Mucosa of gallbladder (tissue), 1 donor: Measurements from ENCODE around the gene TIRAP. TPM values are rescaled to one million over a fixed set of nuclear protein-coding genes. Genes with fewer than 3 reads are reported as not detected.
"Not testable (repeated sequence)": the region's sequence is repeated elsewhere in the genome, so short reads cannot be mapped to it uniquely, and the experiment has no call there.

Experiments
- DNase-seq: peaks from one replicate; pipeline ENCODE4 v3.0.0-alpha.2; 2020; ENCODE audit warnings: low spot score
- total RNA-seq: library from RNA; stranded (reverse); gene quantifications from one replicate; pipeline ENCODE4 v1.2.1, GENCODE V29; 2021
- donor health status: DM: no; HTN: no; CAD: no.

The TIRAP gene
- total RNA-seq: 20.7 TPM

DNA sequence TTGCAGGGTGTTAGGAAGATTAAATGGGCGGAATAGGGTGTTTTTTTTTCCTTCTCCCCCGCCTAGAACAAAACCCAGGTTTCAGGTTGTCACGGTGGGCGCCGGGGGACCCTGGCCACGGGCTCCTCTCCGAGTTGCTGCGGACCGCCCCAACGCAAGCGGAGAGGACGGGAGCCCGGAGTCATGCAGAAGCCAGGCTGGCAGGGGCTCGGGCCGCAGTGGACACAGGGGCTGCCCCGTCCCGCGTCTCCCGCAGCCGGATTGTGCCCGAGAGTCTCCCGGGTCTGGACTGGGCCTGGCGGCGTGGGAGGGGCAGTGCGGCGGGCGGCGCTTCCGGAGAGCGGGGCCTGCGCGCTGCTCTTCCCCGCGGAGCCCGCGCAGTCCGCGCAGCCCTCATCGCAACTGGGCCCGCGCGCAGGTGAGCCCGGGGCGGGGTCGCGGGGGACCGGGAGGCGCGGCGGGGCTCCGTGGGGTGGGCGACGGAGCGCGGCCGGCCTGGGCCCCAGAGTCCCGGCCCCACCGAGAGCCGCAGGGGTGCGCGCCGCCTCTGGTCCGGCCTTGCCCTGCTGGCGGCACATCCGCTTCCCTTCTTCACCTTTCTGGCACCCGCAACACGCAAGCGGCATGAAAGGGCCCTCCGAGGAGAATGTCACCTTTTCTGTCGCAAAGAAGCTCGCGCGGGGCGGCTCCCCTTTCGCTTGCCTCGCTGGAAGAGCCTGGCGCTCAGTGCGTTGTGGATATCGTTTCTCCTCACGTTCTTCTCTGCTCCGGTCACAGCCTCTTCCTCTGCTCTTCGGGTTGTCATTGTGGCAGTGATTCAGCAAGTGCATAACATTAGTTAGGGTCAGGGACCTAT, at the start of gene TIRAP:
Gene TIRAP, plus strand, starts transcription at position 358 of the 856 bp plus-strand sequence. CDS start 7,802 bp downstream, outside the sequence.
- DNase-seq: peak; percentile 55

DNA sequence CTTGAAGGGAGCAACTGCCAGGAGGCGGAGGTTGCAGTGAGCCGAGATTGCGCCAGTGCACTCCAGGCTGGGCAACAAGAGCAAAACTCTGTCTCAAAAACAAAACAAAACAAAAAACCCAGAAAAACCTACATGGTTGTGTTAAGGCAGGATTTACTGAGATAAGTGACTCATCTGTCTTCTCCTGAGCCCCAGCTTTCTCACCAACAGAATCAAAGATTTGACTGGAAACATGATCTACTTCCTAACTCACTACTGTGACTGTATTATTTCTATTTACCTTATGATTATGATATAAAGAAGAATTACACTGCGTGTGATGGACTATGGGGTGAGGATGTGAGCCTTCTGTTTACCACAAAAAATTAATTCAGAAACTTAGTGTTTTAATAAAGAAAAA, 49.5 kb upstream of the TIRAP start:
- DNase-seq: no peak

- no peak for DNase-seq
Observed at GRCh38 chr11:126246636-126247035, 36.3 kb upstream of the TIRAP start.

GRCh38 chr11:126253265-126253664, 29.6 kb upstream of the TIRAP start:
- DNase-seq: no peak

GRCh38 chr11:126254819-126255218, 28.1 kb upstream of the TIRAP start:
- DNase-seq: no peak

- DNase-seq: not testable (repeated sequence)
Observed at GRCh38 chr11:126255507-126255906, 27.4 kb upstream of the TIRAP start.

- no peak for DNase-seq
Observed at GRCh38 chr11:126256216-126256615, 26.7 kb upstream of the TIRAP start.

- no peak for DNase-seq
Observed at GRCh38 chr11:126257144-126257543, 25.7 kb upstream of the TIRAP start.

DNA sequence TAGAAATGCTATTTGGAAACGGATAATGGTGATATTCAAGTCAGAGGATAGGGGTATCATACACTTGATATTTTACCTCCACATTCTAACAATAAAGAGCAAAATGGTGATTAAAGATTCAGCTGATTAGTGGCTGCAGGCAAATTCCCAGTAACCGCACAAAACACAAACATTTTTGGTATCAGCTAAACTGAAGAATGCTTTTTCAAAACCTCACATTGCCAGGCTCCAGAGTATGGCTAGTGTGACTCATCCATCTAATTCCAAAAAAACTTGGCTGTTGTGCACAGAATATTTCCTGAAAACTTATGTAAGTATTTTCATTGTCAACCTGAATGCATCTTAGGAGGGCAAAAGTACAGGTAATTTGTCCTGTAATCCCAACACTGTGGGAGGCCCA, 25.1 kb upstream of the TIRAP start:
- no peak for DNase-seq

DNA sequence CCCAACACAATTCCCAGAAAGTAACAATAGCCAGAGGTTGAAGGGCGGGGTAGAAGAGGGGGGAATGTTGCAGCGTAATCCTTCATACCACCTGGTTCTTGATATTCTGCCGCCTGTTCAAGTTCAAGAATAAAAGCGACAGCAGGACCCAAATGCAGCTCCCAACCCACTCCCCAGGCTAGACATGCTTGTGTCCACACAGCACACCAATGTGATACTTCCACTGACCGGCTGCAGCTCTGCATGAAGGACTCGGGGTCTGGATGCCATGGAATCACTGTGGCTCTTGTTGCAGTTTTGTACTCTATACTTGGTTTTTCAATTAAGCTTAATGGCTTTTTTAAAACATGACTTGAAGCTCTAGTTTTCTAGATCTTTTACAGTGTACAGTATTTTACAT, 20.7 kb upstream of the TIRAP start:
- DNase-seq: no peak

DNA sequence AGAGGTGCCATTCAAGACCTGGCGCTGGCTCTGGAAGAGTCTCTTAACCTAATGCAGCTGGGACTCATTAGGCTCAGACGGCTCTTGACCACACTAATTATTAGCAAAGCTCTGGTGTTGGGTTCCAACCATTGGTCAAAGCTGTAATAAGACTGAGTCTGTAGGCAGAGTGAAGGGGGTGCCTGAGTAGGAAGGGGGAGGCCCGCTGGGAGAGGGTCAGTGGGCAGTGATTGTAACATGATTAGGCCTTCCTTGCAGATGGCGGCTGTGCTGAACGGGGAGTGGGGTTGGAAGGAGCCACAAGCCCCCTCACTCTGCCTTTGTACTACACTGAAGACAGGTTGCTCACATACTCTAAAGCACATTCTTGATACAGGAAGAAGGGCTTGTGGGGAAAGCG, 19.4 kb upstream of the TIRAP start:
- DNase-seq: no peak

DNA sequence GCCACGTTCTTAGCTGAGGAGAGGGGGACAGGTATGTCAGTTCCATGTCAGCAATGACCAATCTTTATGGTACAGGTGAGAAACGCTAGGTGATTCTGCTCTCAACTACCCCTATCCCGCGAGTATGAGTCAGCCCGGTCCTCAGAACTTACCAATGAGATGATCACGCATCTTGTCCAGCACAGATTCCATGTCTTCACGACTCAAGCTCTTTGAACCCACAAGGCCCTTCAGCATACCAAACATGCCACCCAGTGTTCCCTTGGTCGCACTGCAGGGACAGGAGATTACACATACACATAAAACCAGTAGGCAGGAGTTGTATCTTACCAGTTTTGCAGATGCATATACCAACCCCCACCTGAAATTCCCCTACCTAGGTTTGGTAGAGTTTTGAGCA, 17.1 kb upstream of the TIRAP start:
- no peak for DNase-seq

DNA sequence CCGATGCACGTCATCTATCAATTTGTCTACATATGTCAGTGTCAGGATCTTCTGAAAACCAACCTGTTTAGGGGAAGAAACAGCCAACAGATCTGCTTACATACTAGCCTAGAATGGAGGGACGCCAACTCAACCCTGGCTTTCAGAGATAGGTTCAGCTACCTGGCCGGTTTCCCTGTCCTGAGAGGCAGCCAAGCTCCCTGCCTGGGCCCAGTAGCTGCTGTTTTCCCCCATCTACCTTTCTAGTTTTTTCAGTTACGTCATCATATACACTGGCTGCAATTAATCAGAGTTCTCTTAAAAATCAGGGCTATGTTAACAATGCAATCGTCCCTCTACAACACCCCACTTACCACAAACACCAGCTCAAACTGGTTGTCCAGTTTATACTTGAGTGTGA, 15.2 kb upstream of the TIRAP start:
- no peak for DNase-seq

DNA sequence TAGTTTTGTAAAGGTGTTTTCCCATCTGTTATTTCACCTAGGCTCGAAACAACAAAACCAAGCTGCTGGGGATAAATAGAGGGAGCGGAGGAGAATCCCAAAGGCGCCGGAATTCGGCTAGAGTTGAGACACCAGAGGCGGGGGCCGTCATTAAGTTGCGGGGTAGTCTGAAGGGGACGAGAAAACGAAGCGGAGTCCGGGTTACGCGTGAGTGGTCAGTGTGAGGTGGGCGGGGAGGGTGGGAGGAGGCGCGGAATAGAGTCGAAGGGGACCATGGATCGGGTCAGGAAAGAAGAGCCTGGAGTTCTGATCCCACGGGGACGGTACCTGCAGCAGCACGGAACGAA, 14.6 kb upstream of the TIRAP start:
- DNase-seq: no peak

- peak; percentile 99 for DNase-seq
Observed at GRCh38 chr11:126268708-126269579, 13.9 kb upstream of the TIRAP start, which contains the start of the genes FOXRED1 and SRPRA. TSS of gene FOXRED1 (plus strand) at chr11:126269154. CDS start at chr11:126269207, 53 bp downstream. TSS of gene SRPRA (minus strand) at chr11:126268895. CDS start at chr11:126268804, 91 bp downstream.

DNA sequence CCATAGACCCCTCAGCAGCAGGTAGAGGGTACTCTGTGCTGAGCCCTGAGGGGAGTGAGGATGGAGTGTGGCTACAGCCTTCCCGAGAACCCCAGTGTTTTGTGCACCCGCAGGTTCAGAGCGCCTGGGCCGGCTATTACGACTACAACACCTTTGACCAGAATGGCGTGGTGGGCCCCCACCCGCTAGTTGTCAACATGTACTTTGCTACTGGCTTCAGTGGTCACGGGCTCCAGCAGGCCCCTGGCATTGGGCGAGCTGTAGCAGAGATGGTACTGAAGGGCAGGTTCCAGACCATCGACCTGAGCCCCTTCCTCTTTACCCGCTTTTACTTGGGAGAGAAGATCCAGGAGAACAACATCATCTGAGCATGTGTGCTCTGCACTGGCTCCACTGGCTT, 5.6 kb upstream of the TIRAP start:
- DNase-seq: no peak

DNA sequence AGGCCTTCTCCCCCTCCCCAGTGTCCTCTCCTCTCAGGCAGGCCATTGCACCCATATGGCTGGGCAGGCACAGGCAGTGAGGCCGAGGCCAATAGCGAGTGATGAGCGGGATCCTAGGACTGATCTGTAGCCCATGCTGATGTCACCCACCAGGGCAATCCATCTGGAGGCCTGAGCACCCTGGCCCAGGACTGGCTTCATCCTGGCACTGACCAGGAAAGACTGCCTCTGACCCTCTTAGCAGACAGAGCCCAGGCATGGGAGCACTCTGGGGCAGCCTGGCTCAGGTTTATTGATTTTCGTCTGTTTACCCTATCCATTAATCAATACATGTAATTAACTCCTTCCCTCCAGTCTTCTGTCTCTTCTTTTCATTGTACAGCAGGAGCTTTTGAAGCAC, 5.1 kb upstream of the TIRAP start:
- peak; percentile 42 for DNase-seq

GRCh38 chr11:126279191-126279590, 3.7 kb upstream of the TIRAP start:
- DNase-seq: no peak

- DNase-seq: no peak
Observed at GRCh38 chr11:126280595-126280994, 2.3 kb upstream of the TIRAP start.

DNA sequence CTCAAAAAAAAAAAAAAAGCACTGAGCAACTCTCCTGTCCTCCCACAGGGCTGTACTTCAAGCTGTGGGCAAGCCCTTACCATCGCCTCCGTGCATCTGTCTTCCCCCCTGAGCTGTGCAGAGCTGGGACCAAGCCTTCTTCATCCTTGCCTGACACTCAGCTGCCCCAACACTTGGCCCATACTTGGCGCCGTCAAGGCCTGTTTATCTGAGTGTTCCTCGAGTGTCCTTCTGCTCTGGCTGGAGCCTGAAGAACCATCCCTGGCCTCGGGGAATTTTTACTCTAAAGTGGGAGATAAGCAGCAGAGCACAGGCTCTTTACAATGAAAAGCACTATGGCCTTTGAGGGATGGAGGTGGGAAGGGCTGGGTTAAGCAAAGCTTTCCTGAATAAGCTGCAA, 1.6 kb upstream of the TIRAP start:
- DNase-seq: no peak

DNA sequence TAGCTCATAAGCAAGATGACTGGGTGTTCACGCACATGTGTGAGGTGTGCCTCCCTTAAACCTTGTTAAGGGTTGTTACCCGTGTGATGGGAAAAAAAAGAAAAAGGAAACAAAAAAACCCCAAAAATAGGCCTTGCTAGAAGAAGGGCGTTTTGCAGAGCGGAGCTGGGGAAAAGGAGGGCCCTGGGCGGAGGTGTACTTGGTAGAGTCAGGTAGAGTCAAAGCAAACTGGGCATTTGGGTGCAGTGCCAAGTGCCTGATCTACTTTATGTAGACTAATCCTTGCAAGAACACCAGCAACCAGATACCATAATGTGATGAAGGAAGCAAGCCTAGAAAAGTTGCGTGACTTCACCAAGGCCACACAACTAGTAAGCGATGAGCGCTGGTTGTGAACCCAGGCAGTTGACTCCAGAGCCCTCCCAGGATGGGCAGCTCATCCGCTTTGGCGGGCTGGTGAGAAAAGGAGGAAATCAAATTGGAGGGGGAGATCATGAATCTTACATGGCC, 1.2 kb upstream of the TIRAP start:
- DNase-seq: no peak

DNA sequence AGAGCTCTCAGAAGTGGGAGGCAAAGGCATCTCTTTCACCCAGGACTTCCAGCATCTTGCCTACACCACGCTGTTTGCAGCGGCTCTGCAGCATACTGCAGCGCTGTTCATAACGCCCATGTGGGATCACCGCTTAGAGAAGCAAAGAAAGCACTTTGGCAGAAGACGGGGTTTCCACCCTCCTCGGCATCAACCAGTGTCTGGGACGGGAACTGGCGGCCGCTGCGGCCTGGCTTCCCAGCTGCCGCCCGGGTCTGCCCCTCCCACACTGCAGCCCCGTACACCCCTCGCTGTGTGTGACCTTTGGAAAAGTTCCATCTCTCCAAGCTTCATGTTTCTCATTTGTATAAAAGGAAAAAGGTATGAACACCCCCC, 545 bp upstream of the TIRAP start:
- DNase-seq: peak; percentile 31

DNA sequence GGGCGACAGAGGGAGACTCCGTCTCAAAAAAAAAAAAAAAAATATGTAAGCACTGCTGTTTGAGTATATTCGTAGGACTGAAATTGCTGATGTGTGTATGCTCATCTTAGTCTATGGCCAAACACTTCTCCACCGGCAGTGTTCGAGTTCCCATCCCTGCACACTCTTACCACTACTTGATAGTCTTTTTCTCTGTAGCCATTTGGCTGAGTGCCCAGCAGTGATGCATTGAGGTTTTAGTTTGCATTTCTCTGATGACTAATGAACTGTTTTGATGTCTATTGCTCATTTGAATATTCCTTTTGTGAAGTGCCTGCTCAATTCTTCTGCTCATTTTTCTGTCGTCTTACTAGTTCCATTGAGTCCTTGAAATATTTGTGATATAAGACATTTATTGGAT, 1.9 kb downstream of the TIRAP start:
- DNase-seq: peak; percentile 86
